Kidney capillary endothelial cell (primary cell): ENCODE measurements around the gene DDX6.

ENCODE experiments used
- DNase-seq: peaks from one replicate; pipeline ENCODE4 v3.0.0-alpha.2; 2018; ENCODE audit warnings: low spot score

DDX6 gene

DNA sequence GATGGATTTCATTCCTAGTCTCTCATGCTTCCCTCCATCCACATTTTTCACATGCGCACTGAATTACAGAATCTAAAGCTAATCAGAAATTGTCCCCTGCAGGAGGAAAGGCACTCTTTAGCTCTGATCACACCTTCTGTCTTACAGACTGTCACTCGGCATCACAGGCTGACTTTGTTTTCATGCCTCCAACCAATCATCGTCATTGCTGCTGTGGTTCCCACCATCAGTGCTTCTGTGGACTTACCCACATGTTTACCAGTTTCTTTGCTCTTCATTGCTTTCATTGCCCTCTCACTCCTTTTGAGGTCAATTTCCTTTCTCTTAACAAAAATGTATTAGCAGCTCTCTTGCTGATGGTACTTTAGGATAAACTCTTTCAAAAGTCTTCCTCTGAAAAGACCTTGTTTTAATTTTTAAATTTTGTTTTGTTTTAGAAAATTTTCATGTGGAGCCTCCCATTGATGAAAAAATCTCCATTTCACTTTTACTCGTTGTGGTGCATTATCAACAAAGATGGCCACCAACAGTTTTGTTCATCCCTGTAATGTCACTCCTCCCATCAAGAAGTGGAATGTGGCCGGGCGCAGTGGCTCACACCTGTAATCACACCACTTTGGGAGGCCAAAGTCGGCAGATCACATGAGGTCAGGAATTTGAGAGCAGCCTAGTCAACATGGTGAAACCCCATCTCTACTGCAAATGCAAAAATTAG, 91.3 kb downstream of the DDX6 start:
- DNase-seq: no peak
